Activated CD4-positive, alpha-beta T cell treated with anti-CD3 and anti-CD28 coated beads, Interleukin-2, amount 50 U/mL, for 16 hours (primary cell): Measurements from ENCODE around the gene KLHL29.

Experiments used
- DNase-seq: peaks from one replicate; pipeline ENCODE4 v3.0.0-alpha.2; 2020

KLHL29 gene

GRCh38 chr2:23642516-23642915 is 257.5 kb downstream of the KLHL29 start:
- no peak for DNase-seq

GRCh38 chr2:23645230-23645808 is 260.3 kb downstream of the KLHL29 start:
- DNase-seq, result no peak

- DNase-seq, result no peak
Measured at GRCh38 chr2:23647563-23647962, 262.6 kb downstream of the KLHL29 start.

- DNase-seq, result no peak
Measured at GRCh38 chr2:23649303-23649702, 264.3 kb downstream of the KLHL29 start.

GRCh38 chr2:23649819-23650218 is 264.8 kb downstream of the KLHL29 start:
- DNase-seq, result no peak

GRCh38 chr2:23651187-23652080 is 266.5 kb downstream of the KLHL29 start:
- DNase-seq, result no peak

- DNase-seq, result no peak
Measured at GRCh38 chr2:23653326-23653725, 268.3 kb downstream of the KLHL29 start.

- DNase-seq, result no peak
Measured at GRCh38 chr2:23654756-23655155, 269.8 kb downstream of the KLHL29 start.

GRCh38 chr2:23655934-23656596 is 271.1 kb downstream of the KLHL29 start:
- DNase-seq, result no peak

GRCh38 chr2:23656597-23656973 is 271.6 kb downstream of the KLHL29 start:
- no peak for DNase-seq

- DNase-seq, result no peak
Measured at GRCh38 chr2:23657371-23657770, 272.4 kb downstream of the KLHL29 start.

- DNase-seq, result no peak
Measured at GRCh38 chr2:23657934-23658333, 273.0 kb downstream of the KLHL29 start.

- DNase-seq, result peak; percentile 27
Measured at GRCh38 chr2:23658466-23658942, 273.5 kb downstream of the KLHL29 start.

GRCh38 chr2:23659328-23659727 is 274.3 kb downstream of the KLHL29 start:
- no peak for DNase-seq

GRCh38 chr2:23659773-23660172 is 274.8 kb downstream of the KLHL29 start:
- DNase-seq, result no peak

- DNase-seq, result no peak
Measured at GRCh38 chr2:23660237-23660636, 275.3 kb downstream of the KLHL29 start.

GRCh38 chr2:23661276-23662050 is 276.5 kb downstream of the KLHL29 start:
- DNase-seq, result no peak

- no peak for DNase-seq
Measured at GRCh38 chr2:23662466-23662865, 277.5 kb downstream of the KLHL29 start.

GRCh38 chr2:23662941-23663920 is 278.3 kb downstream of the KLHL29 start:
- DNase-seq, result no peak

- no peak for DNase-seq
Measured at GRCh38 chr2:23664066-23664788, 279.2 kb downstream of the KLHL29 start.
